Ovary (tissue), 9 donors: ENCODE measurements around the gene MOB3B. TPM values are rescaled to one million over a fixed set of nuclear protein-coding genes. Genes with fewer than 3 reads are reported as not detected.
A peak's percentile ranks its signal among the peaks of the same experiment; 100 is the strongest.

Source experiments
- DNase-seq, 5 donors: peaks; one replicate each; pipeline ENCODE4 v3.0.0-alpha.2; 2019 to 2020
- H3K27ac ChIP-seq, 2 donors: fragments of 200-600 bp; one replicate each; pipeline versions ENCODE4 v1.5.1 to v1.8.0; 2019 to 2022
- H3K27me3 ChIP-seq: fragments of 200-600 bp; one replicate; pipeline ENCODE4 v1.8.0; 2022
- H3K36me3 ChIP-seq: fragments of 200-600 bp; sonication (generic); one replicate; pipeline ENCODE4 v1.5.1; 2019
- H3K4me1 ChIP-seq: one replicate; pipeline ENCODE4 v1.8.1; 2013; ENCODE audit warnings: mild to moderate bottlenecking, moderate library complexity; ENCODE audit not compliant: insufficient read depth
- H3K4me3 ChIP-seq: fragments of 200-600 bp; sonication (generic); one replicate; pipeline ENCODE4 v1.5.1; 2017
- H3K9me3 ChIP-seq, 2 donors: fragments of 200-600 bp in 1 of 2; sonication (generic) in 1 of 2; one replicate each; pipeline versions ENCODE4 v1.5.1 to v1.8.1; 2013 to 2019; ENCODE audit warnings: mild to moderate bottlenecking in 1 of 2, moderate library complexity in 1 of 2
- EP300 ChIP-seq: sonication (generic); formaldehyde crosslinking; IDR thresholded peaks from one replicate; pipeline ENCODE4 v1.6.1; 2017; ENCODE audit warnings: antibody characterized with exemption
- POLR2A ChIP-seq: fragments of 450-650 bp; IDR thresholded peaks from one replicate; pipeline ENCODE4 v1.6.1; 2017; ENCODE audit warnings: antibody characterized with exemption, mild to moderate bottlenecking, moderate library complexity
- WGBS, 3 donors: extraction: QIAGEN DNeasy Blood & Tissue Kit in 1 of 3; methylation state at CpG; one replicate each; pipeline versions ENCODE4 v1.1.5 to v1.1.7; 2013 to 2017; 5-methylcytosine and 5-hydroxymethylcytosine counted together
- intact Hi-C, 4 donors: fragments of 100-400 bp; cut with DNase I; formaldehyde crosslinking; loops; one replicate each; pipeline versions ENCODE4 v1.11.0 to v1.15.1; 2022 to 2023
- polyA plus RNA-seq, 2 donors: library from polyadenylated mRNA; stranded (reverse); fragments of 200-250 nt in 1 of 2; fragments of 350-450 nt in 1 of 2; fragmentation: Illumina TruSeq in 1 of 2; extraction: RNeasy Lipid Tissue Mini Kit (QIAGEN cat#74804) in 1 of 2; gene quantifications; one replicate each; pipeline ENCODE4 v1.2.3, GENCODE V29; 2013 to 2014
- total RNA-seq, 7 donors: library from RNA; depleted of rRNA in 2 of 7; stranded (reverse); fragments of >200 nt in 2 of 7; fragmentation: NEBNext Ultra II Directional in 3 of 7; extraction: Animal tissue kit (Norgen Biotek cat#: 25700) in 3 of 7; gene quantifications; one replicate each; pipeline versions ENCODE4 v1.1.0 to v1.2.4, GENCODE V29; 2016 to 2023
- TF ChIP-seq, protein P1 (sequence below), 3 donors: fragments of 450-650 bp in 2 of 3; fragments of 200-600 bp in 1 of 3; IDR thresholded peaks; one replicate each; pipeline versions ENCODE4 v1.5.1 to v1.8.0; 2016 to 2022; ENCODE audit warnings: antibody characterized with exemption in 3 of 3, mild to moderate bottlenecking in 1 of 3
- donor health status: DM: no; HTN: no; CAD: no; lungs with moderate emphysema.
- donor health status: DM: no; HTN: no; CAD: no.
- donor health status: Bipolar disorder and iron deficiency.
- donor health status: DM: yes; HTN: yes; CAD: no.
- donor health status: DM: no; HTN: no; CAD: no.
- donor health status: DM: yes; HTN: yes; CAD: no.

Gene MOB3B
- total and polyA plus RNA-seq, 9 donors: 16.3 to 68.2 (median 28.1) TPM

DNA sequence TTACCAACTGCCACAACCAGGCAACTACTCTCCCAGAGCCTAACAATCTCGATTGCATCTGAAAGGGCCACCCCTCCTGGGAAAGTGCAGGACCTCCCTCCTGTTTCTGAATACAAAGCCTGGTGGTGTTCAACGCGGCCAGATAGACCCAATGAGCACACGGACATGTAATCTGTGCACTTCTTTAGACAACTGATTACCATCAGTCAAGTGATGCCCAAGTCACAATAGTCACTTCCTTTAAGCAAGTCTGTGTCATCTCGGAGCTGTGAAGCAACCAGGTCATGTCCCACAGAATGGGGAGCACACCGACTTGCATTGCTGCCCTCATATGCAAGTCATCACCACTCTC, 42.9 kb upstream of the MOB3B start:
- TF ChIP-seq POLR2A: no peak
- no peak for TF ChIP-seq EP300
- TF ChIP-seq, protein P1, sequence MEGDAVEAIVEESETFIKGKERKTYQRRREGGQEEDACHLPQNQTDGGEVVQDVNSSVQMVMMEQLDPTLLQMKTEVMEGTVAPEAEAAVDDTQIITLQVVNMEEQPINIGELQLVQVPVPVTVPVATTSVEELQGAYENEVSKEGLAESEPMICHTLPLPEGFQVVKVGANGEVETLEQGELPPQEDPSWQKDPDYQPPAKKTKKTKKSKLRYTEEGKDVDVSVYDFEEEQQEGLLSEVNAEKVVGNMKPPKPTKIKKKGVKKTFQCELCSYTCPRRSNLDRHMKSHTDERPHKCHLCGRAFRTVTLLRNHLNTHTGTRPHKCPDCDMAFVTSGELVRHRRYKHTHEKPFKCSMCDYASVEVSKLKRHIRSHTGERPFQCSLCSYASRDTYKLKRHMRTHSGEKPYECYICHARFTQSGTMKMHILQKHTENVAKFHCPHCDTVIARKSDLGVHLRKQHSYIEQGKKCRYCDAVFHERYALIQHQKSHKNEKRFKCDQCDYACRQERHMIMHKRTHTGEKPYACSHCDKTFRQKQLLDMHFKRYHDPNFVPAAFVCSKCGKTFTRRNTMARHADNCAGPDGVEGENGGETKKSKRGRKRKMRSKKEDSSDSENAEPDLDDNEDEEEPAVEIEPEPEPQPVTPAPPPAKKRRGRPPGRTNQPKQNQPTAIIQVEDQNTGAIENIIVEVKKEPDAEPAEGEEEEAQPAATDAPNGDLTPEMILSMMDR (IDR thresholded peaks at IDR 0.05): no peak
- Histone ChIP-seq H3K4me1 (peaks cover 2% of the 10 kb centered on the region), H3K4me3 (peak overlapping the region; percentile 76), H3K36me3 (no peaks in the 10 kb centered on the region), H3K27me3 (no peaks in the 10 kb centered on the region), H3K9me3 (no peaks in the 10 kb centered on the region), H3K27ac (peak overlapping the region; percentile 97 to 100)
- DNase-seq: no peak
- intact Hi-C loops: no loop called here
- WGBS, 3 donors: 0 to 2% (median 1%) methylated on average over 6 of the region's 6 CpGs

DNA sequence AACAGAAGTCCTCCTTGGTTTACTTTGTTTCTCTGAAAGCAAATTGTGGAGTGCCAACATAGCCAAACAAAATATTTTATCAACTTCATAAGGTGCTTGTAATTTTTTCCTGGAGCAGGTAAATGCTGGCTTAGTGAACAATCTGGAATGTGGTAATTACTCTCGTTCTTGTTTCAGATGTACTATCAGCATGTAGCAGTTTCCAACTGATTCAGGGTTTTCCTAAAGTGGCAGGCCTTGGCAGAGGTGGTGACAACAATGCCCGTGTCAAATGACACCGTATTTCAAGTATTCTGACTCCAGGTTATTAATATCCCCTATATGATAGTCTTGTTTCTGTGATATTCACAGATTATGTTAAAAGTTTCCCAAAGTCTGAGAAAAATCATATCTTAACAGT, 42.4 kb upstream of the MOB3B start:
- Histone ChIP-seq H3K4me3 (peak overlapping the region; percentile 76), H3K36me3 (no peaks in the 10 kb centered on the region), H3K27ac (peak overlapping the region; percentile 97 to 100), H3K27me3 (no peaks in the 10 kb centered on the region), H3K4me1 (peaks cover 2% of the 10 kb centered on the region), H3K9me3 (no peaks in the 10 kb centered on the region)
- no peak for TF ChIP-seq EP300
- TF ChIP-seq, protein P1 (IDR thresholded peaks at IDR 0.05): no peak
- TF ChIP-seq POLR2A: no peak
- WGBS, 3 donors: 43 to 50% (median 48%) methylated on average over 3 of the region's 3 CpGs
- DNase-seq: no peak
- intact Hi-C loops: no loop called here

DNA sequence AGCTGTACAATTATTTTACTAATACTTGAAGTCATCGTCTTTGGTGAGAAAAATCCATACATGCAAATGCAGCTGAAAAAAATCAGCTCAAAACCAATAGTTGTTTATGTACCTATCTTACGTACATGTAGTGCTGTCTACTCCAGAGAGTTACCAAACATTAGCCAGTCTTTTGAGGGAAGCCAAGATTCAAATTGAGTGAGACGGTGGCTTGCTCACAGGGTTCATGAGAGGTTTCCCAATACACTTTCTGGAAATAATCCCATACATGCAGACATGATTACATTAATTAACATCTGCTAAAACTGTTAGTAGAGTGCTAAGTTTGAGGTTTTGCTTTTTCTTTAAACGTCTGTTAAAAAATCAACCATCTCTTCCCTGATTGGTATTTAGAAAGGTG, 41.4 kb upstream of the MOB3B start:
- DNase-seq: no peak
- WGBS, 3 donors: 78 to 92% (median 87%) methylated on average over 4 of the region's 4 CpGs
- Histone ChIP-seq H3K27me3 (no peaks in the 10 kb centered on the region), H3K27ac (no peak overlapping the region), H3K9me3 (no peaks in the 10 kb centered on the region), H3K36me3 (no peaks in the 10 kb centered on the region), H3K4me3 (no peak overlapping the region), H3K4me1 (peaks cover 2% of the 10 kb centered on the region)
- no peak for TF ChIP-seq EP300
- no peak for TF ChIP-seq POLR2A
- TF ChIP-seq, protein P1 (IDR thresholded peaks at IDR 0.05): no peak
- intact Hi-C loops: no loop called here

DNA sequence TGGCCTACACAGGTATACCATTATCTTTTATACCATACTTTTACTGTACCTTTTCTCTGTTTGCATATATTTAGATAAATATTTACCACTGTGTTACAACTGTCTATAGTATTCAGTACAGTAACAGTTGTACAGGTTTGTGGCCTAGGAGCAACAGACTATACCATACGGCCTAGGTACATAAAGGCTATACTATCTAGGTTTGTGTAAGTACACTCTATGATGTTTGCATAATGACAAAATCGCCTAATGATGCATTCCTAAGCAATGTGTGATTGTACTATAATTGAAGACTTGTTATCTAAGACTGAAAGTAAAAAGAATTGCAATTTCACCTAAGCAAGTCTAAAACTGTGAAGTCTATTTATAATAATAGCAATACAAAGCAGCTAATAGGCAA, 39.8 kb upstream of the MOB3B start:
- TF ChIP-seq EP300 (no peak), POLR2A (no peak)
- TF ChIP-seq, protein P1 (IDR thresholded peaks at IDR 0.05): no peak
- no peaks in the 10 kb centered on the region for H3K36me3 ChIP-seq
- intact Hi-C loops: no loop called here

DNA sequence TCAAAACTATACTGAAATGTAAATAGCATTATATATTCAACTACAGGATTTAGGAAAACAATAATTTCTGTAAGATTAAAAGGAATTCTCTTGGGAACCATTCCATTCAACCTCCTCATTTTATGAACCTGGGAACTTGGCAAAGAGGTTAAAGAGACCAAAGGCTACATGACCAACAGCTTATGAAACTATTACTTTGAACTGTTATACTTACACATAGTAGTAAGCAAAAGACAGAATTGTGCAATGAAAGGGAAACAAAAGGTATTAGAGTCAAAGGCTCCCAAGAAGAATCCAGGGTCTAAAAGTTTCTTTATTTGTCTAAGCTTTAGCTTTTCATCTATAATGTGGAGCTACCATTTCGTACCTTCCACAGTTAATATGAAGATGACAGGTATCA, 36.5 kb upstream of the MOB3B start:
- H3K36me3 ChIP-seq: no peaks in the 10 kb centered on the region
- no peaks in the 10 kb centered on the region for H3K9me3 ChIP-seq

More for the DNA sequence above, 39.8 kb upstream of the MOB3B start:
- DNase-seq: no peak
- Histone ChIP-seq H3K27me3 (no peaks in the 10 kb centered on the region), H3K4me1 (peaks cover 2% of the 10 kb centered on the region), H3K9me3 (no peaks in the 10 kb centered on the region), H3K27ac (no peak overlapping the region), H3K4me3 (no peak overlapping the region)
- WGBS, 3 donors: 33 to 83% (median 80%) methylated on average over 2 of the region's 2 CpGs

More for the DNA sequence above, 36.5 kb upstream of the MOB3B start:
- H3K27ac ChIP-seq: peak overlapping the region in 1 of 2 donors; percentile 17
- H3K27me3 ChIP-seq: no peaks in the 10 kb centered on the region
- no peak for TF ChIP-seq EP300
- TF ChIP-seq, protein P1 (IDR thresholded peaks at IDR 0.05): no peak
- no peak for TF ChIP-seq POLR2A
- peaks cover 2% of the 10 kb centered on the region for H3K4me1 ChIP-seq
- WGBS, 3 donors: 85 to 97% (median 90%) methylated on average over 1 of the region's 1 CpG
- intact Hi-C loops: no loop called here
- no peak overlapping the region for H3K4me3 ChIP-seq
- DNase-seq: no peak
